ENCODE results near the gene GRM4. TPM values are rescaled to one million over a fixed set of nuclear protein-coding genes. Genes with fewer than 3 reads are reported as not detected.

The GRM4 gene
- total and polyA plus RNA-seq, 9 of the 15 experiments (the other 6 are each of a cell fraction or from before 2014, with no cell fraction given) = 0.18 TPM; not detected in 8

- TF ChIP-seq THRB (CRISPR knock-in tag; conservative IDR thresholded peaks at IDR 0.05) (no peak), THAP7 (CRISPR knock-in tag; IDR thresholded peaks at IDR 0.05) (no peak), XRCC5 (IDR thresholded peaks at IDR 0.05; ENCODE audit: low read depth, low read length) (no peak), HIVEP1 (CRISPR knock-in tag; IDR thresholded peaks at IDR 0.05) (no peak), MIER1 (IDR thresholded peaks at IDR 0.05; ENCODE audit: low read depth) (no peak), CBX1 (IDR thresholded peaks at IDR 0.05; ENCODE audit: low read depth) (no peak), MCM7 (IDR thresholded peaks at IDR 0.05) (no peak), ZC3H4 (CRISPR knock-in tag; IDR thresholded peaks at IDR 0.05; ENCODE audit: borderline replicate concordance) (no peak), TBP (optimal IDR thresholded peaks at IDR 0.05; ENCODE audit: low read depth, low read length) (no peak), HMG20A (CRISPR knock-in tag; conservative IDR thresholded peaks at IDR 0.05) (no peak)
Measured at GRCh38 chr6:34094474-34095135, 51.3 kb downstream of the GRM4 start (continued).
